Prostate gland (tissue), 2 donors: Measurements from ENCODE around the gene BANP. TPM values are rescaled to one million over a fixed set of nuclear protein-coding genes. Genes with fewer than 3 reads are reported as not detected.

ENCODE experiments used
- DNase-seq: peaks from one replicate; pipeline ENCODE4 v3.0.0-alpha.2; 2019; ENCODE audit warnings: low spot score
- H3K27ac ChIP-seq, 2 donors: fragments of 200-600 bp; sonication (generic); 2 replicates each; pipeline ENCODE4 v1.5.1; 2017 to 2019
- H3K27me3 ChIP-seq: fragments of 200-600 bp; sonication (generic); replicated peaks from 2 replicates; pipeline ENCODE4 v1.5.1; 2019; ENCODE audit not compliant: insufficient read depth
- H3K36me3 ChIP-seq, 2 donors: fragments of 200-600 bp; sonication (generic); 1 replicate in 1 of 2; 2 replicates in 1 of 2; pipeline versions ENCODE4 v1.5.1 to v1.8.1; 2017 to 2019
- H3K4me1 ChIP-seq: fragments of 200-600 bp; sonication (generic); replicated peaks from 2 replicates; pipeline ENCODE4 v1.5.1; 2019
- H3K4me3 ChIP-seq, 2 donors: fragments of 200-600 bp; sonication (generic); 2 replicates each; pipeline ENCODE4 v1.5.1; 2017 to 2019
- H3K9me3 ChIP-seq: fragments of 200-600 bp; sonication (generic); 2 replicates; pipeline ENCODE4 v1.5.1; 2017
- POLR2A ChIP-seq: fragments of 450-650 bp; IDR thresholded peaks from one replicate; pipeline ENCODE4 v1.6.1; 2016; ENCODE audit warnings: antibody characterized with exemption, mild to moderate bottlenecking
- POLR2AphosphoS5 ChIP-seq: sonication (generic); formaldehyde crosslinking; IDR thresholded peaks from one replicate; pipeline ENCODE4 v1.6.1; 2017; ENCODE audit warnings: antibody characterized with exemption
- WGBS: methylation state at CpG from one replicate; pipeline ENCODE4 v1.1.5; 2018; 5-methylcytosine and 5-hydroxymethylcytosine counted together
- intact Hi-C: fragments of 100-400 bp; cut with DNase I; formaldehyde crosslinking; loops from one replicate; pipeline ENCODE4 v1.14.2; 2022
- total RNA-seq, 2 donors: library from RNA; depleted of rRNA; stranded (reverse); fragments of >200 nt; gene quantifications; one replicate each; pipeline ENCODE4 v1.1.0, GENCODE V29; 2016
- TF ChIP-seq, protein P1 (sequence below), 4 experiments: fragments of 200-600 bp in 2 of 4; fragments of 450-650 bp in 2 of 4; sonication (generic) in 2 of 4; IDR thresholded peaks; 1 replicate in 3 of 4; 2 replicates in 1 of 4; pipeline ENCODE4 v1.5.1; 2016 to 2019; ENCODE audit warnings: antibody characterized with exemption in 4 of 4, mild to moderate bottlenecking in 2 of 4, moderate library complexity in 2 of 4

BANP gene
- total RNA-seq, 2 donors from 2014 or later, result 32.2 to 47.3 TPM

DNA sequence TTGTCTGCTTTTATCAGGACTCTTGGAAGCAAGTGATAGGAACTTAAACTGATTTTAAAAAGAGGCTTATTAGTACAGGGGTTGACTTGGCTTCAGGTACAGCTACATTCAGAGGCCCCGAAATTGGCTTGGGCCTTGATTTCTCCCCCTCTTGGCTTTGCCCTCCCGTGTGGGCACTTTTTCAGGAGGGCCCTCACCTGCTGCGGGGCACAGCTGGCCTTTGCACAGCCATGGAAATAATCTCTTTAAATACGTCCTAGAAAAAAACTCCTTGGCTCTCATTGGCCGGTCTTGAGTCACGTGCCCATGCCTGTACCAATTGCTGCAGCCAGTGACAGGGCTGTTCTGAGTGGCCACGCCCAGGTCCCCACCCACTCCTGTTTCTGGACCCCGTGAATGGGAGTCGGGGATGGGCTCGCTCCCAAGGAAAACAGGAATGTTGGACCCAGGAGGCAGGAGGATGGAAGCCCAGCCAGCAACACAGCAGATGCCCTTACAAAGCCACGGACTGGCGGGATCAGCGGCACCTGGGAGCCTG lies 29.9 kb upstream of the BANP start:
- Histone ChIP-seq H3K36me3 (no peaks in the 10 kb centered on the region), H3K4me3 (no peak overlapping the region), H3K4me1 (no peaks in the 10 kb centered on the region), H3K27me3 (no peaks in the 10 kb centered on the region), H3K9me3 (no peaks in the 10 kb centered on the region), H3K27ac (no peak overlapping the region)
- TF ChIP-seq POLR2AphosphoS5 (no peak), POLR2A (no peak)
- TF ChIP-seq, protein P1, sequence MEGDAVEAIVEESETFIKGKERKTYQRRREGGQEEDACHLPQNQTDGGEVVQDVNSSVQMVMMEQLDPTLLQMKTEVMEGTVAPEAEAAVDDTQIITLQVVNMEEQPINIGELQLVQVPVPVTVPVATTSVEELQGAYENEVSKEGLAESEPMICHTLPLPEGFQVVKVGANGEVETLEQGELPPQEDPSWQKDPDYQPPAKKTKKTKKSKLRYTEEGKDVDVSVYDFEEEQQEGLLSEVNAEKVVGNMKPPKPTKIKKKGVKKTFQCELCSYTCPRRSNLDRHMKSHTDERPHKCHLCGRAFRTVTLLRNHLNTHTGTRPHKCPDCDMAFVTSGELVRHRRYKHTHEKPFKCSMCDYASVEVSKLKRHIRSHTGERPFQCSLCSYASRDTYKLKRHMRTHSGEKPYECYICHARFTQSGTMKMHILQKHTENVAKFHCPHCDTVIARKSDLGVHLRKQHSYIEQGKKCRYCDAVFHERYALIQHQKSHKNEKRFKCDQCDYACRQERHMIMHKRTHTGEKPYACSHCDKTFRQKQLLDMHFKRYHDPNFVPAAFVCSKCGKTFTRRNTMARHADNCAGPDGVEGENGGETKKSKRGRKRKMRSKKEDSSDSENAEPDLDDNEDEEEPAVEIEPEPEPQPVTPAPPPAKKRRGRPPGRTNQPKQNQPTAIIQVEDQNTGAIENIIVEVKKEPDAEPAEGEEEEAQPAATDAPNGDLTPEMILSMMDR (IDR thresholded peaks at IDR 0.05), result no peak
- intact Hi-C loops, result no loop called here
- no peak for DNase-seq
- 71% methylated on average over 13 of the region's 13 CpGs for WGBS

DNA sequence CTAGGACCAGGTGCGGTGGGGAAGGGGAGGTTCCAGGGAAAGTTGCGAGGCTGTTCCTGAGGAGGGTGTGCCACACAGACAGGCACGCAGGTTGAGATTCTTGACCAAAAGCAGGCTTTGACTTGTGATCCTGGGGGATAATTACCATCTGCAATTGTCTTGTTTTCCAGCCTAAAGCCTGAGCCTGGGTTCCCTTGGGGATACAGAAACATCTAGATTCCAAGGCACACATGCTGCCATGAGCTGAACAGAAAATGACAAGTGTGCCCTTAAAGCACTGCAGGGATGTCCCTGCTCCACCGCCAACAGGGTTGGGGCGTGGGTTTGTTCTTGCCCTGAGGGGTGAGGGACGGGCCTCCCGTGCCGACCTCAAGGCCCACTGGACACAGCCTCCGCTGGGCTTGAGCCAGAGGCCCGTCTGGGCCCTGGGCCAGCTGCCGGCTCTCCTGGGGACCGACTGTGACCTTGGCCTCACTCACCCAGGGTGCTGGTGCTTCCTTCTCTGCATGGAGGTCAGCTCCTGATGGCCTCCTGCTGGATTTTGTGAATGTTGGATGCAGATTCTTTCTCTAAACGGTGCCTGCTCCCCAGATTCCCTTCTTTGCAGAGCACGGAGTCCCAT lies 28.9 kb upstream of the BANP start:
- Histone ChIP-seq H3K36me3 (no peaks in the 10 kb centered on the region), H3K4me1 (no peaks in the 10 kb centered on the region), H3K9me3 (no peaks in the 10 kb centered on the region), H3K4me3 (no peak overlapping the region), H3K27me3 (no peaks in the 10 kb centered on the region), H3K27ac (no peak overlapping the region)
- intact Hi-C loops, result no loop called here
- DNase-seq, result no peak
- TF ChIP-seq POLR2A (no peak), POLR2AphosphoS5 (no peak)
- TF ChIP-seq, protein P1 (IDR thresholded peaks at IDR 0.05), result no peak
- WGBS, result 78% methylated on average over 13 of the region's 14 CpGs

DNA sequence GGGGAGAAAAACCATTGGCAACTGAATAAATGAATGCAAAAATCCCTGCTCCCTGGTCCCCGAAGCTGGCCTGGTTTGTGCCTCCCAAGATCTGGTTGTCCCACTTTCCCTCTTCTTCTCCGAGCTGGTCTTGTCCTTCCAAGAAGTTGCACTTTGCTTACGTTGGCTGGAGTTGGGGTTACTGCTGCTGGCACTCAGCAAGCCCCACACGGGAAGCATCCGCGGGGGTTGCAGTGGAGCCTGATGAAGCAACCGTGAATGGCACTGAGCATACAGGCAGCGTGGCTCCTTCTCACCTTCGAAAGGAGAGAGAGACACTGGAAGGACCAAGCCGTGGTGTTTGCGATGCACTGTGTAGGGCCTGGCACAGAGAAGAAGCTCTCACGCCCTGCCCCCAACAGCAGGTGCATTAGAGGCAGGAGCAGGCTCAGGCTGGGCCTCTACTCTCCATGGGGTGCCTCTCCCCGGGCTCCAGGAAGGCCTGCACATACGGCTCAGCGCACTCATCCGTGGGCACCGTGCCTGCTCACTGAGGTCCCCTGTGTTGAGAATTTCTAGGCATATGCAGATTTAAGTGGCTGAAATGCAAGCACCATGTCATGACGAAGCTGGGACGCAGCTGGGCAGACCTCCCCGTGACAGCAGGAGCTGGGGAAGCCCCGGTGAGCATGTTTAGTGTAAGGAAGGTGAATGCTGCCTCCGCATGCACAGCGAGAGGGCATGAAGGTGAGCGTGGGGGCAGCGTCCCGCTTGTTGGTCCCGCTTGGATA lies 27.0 kb upstream of the BANP start:
- intact Hi-C loops, result no loop called here
- no peak for DNase-seq
- H3K27me3 ChIP-seq, result no peaks in the 10 kb centered on the region
- whole genome bisulfite sequencing, result 57% methylated on average over 23 of the region's 27 CpGs
- no peak overlapping the region for H3K27ac ChIP-seq
- no peak overlapping the region for H3K4me3 ChIP-seq
- H3K4me1 ChIP-seq, result no peaks in the 10 kb centered on the region
- H3K9me3 ChIP-seq, result no peaks in the 10 kb centered on the region
- TF ChIP-seq, protein P1 (IDR thresholded peaks at IDR 0.05), result no peak
- TF ChIP-seq POLR2A (no peak), POLR2AphosphoS5 (no peak)
- H3K36me3 ChIP-seq, result no peaks in the 10 kb centered on the region

DNA sequence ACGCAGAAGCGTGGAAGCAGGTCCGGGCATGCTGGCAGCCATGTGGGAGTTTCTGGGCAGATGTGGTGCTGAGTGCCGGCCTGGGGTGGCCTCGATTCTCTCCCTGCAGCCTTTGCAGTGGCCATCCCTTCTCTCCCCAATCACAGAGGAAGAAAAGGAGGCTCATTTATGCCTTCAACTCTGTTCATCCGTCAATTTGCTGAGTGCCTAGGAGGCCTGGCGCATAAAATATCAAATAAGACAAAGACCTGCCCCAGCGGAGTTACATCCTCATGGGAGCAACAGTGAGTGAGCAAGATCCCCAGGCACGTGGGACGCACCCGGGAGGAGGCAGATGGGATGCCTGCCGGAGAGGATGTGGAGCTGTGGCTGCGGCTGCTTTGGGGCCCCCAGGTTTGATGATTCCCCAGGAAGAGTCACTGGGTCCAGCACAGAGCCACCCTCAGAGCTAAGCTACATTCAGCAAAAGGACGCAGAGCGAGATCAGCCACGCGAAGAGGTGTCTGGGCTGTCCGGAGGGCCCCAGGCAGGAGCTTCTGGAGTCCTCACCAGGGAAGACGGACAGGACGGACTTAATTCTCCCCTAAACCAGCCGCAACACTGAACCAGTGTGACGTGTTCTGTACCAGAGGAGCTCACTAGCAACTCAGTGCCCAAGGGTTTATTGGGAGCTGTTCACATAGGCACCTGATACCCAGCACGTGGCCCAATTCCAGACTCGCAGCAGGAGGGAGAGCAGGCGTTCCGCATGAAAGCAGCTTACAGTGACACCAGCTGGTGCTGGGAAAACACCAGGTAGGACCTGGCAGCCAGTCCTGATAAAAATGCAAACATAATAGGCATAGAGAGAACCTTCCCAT lies 26.2 kb upstream of the BANP start:
- 35% methylated on average over 22 of the region's 26 CpGs for WGBS
- DNase-seq, result peak; percentile 83
- TF ChIP-seq POLR2A, result no peak
- TF ChIP-seq, protein P1 (IDR thresholded peaks at IDR 0.05), result no peak
- TF ChIP-seq POLR2AphosphoS5, result peak; percentile 88
- no peaks in the 10 kb centered on the region for H3K4me1 ChIP-seq
- no peaks in the 10 kb centered on the region for H3K9me3 ChIP-seq
- no peaks in the 10 kb centered on the region for H3K36me3 ChIP-seq
- H3K27ac ChIP-seq, result no peak overlapping the region
- H3K27me3 ChIP-seq, result no peaks in the 10 kb centered on the region
- H3K4me3 ChIP-seq, result no peak overlapping the region
- intact Hi-C loops, result no loop called here
